Loucy (cell line): ENCODE results near the gene PYGB.

ENCODE experiments used
- EZH2phosphoT487 ChIP-seq: fragments of 200-600 bp; IDR thresholded peaks from 2 replicates; pipeline ENCODE4 v1.6.1; 2018; ENCODE audit warnings: antibody characterized with exemption, mild to moderate bottlenecking, moderate library complexity, borderline replicate concordance
- TF ChIP-seq, protein P1 (sequence below): fragments of 200-600 bp; sonication (generic); conservative IDR thresholded peaks from 2 replicates; pipeline ENCODE4 v1.5.1; 2014; ENCODE audit warnings: mild to moderate bottlenecking, antibody characterized with exemption, low read length

DNA sequence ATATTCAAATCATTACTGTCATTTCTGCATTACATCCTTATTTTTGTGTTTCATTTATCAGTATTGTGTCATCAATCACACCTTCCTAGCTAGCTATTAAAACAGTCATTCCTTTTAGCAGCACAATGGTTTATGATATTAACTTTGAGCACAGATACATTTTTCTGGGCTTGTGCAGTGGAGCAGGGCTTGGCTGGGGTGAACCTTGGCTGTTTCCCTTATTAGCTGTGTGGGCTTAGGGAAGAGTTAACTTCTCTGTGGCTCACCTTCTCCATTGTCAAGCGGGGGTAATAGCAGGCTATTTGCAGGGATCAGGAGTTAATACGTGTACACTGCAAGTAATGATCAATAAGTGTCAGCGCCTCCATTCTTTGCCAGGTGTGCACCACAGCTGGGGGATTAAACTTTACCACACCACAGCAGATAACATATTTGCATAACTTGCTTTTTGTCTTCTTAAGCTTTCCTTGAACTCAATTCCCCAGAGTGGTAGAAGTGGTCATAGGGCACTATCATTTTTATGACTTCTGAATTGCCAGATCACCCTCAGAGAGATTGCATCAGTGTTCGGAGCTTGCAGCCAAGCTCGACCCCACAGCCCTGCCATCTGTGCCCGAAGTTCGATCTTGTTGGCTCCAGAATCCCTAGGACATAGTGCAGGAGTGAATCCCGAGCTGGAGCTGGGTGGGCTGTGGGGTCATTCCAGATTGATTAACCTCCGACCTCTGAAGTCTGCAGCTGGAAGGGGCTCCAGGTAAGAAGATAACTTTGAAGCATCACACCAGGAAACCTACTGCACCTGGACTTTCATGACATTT, 1.5 kb upstream of the PYGB start:
- TF ChIP-seq, protein P1, sequence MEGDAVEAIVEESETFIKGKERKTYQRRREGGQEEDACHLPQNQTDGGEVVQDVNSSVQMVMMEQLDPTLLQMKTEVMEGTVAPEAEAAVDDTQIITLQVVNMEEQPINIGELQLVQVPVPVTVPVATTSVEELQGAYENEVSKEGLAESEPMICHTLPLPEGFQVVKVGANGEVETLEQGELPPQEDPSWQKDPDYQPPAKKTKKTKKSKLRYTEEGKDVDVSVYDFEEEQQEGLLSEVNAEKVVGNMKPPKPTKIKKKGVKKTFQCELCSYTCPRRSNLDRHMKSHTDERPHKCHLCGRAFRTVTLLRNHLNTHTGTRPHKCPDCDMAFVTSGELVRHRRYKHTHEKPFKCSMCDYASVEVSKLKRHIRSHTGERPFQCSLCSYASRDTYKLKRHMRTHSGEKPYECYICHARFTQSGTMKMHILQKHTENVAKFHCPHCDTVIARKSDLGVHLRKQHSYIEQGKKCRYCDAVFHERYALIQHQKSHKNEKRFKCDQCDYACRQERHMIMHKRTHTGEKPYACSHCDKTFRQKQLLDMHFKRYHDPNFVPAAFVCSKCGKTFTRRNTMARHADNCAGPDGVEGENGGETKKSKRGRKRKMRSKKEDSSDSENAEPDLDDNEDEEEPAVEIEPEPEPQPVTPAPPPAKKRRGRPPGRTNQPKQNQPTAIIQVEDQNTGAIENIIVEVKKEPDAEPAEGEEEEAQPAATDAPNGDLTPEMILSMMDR, result no peak
- TF ChIP-seq EZH2phosphoT487, result no peak
